Adipocyte (in vitro differentiated cells): ENCODE data around the gene STRN3.
"Not testable (repeated sequence)": the region's sequence is repeated elsewhere in the genome, so short reads cannot be mapped to it uniquely, and the experiment has no call there.

Experiments
- DNase-seq: peaks from one replicate; pipeline ENCODE4 v3.0.0-alpha.2; 2015; ENCODE audit warnings: low read depth
- H3K27me3 ChIP-seq: replicated peaks from 2 replicates; pipeline ENCODE4 v1.7.0; 2013; ENCODE audit warnings: mild to moderate bottlenecking, low read length, moderate library complexity; ENCODE audit not compliant: control insufficient read depth, insufficient read depth
- H3K36me3 ChIP-seq: 2 replicates; pipeline ENCODE4 v1.7.0; 2013; ENCODE audit warnings: low read length, mild to moderate bottlenecking, moderate library complexity; ENCODE audit not compliant: control insufficient read depth, insufficient read depth, severe bottlenecking
- H3K4me1 ChIP-seq: 2 replicates; pipeline ENCODE4 v1.7.0; 2013; ENCODE audit warnings: mild to moderate bottlenecking, low read length, moderate library complexity; ENCODE audit not compliant: control insufficient read depth, insufficient read depth
- H3K4me3 ChIP-seq: 2 replicates; pipeline ENCODE4 v1.7.0; 2013; ENCODE audit warnings: mild to moderate bottlenecking, low read length, moderate library complexity
- H3K9ac ChIP-seq: 2 replicates; pipeline ENCODE4 v1.7.0; 2013; ENCODE audit warnings: mild to moderate bottlenecking, low read length, moderate library complexity
- H3K9me3 ChIP-seq: 2 replicates; pipeline ENCODE4 v1.7.0; 2013; ENCODE audit warnings: mild to moderate bottlenecking, low read length, moderate library complexity; ENCODE audit not compliant: control insufficient read depth

Gene STRN3

GRCh38 chr14:30962537-30962936 is 63.6 kb downstream of the STRN3 start:
- H3K36me3 ChIP-seq, H3K9me3 ChIP-seq, H3K27me3 ChIP-seq, H3K4me1 ChIP-seq, H3K9ac ChIP-seq, H3K4me3 ChIP-seq, DNase-seq: not testable (repeated sequence)

- Histone ChIP-seq H3K27me3 (no peaks in the 10 kb centered on the region), H3K36me3 (peaks cover 4% of the 10 kb centered on the region), H3K9ac (no peak overlapping the region), H3K4me1 (no peaks in the 10 kb centered on the region), H3K9me3 (no peaks in the 10 kb centered on the region), H3K4me3 (no peak overlapping the region)
- DNase-seq = no peak
Observed at GRCh38 chr14:30961330-30961729, 64.8 kb downstream of the STRN3 start.

- Histone ChIP-seq H3K27me3 (no peaks in the 10 kb centered on the region), H3K9me3 (no peaks in the 10 kb centered on the region), H3K9ac (no peak overlapping the region), H3K4me3 (no peak overlapping the region), H3K36me3 (peaks cover 7% of the 10 kb centered on the region), H3K4me1 (no peaks in the 10 kb centered on the region)
- no peak for DNase-seq
Observed at GRCh38 chr14:30960216-30960615, 66.0 kb downstream of the STRN3 start.

- no peaks in the 10 kb centered on the region for H3K4me1 ChIP-seq
- DNase-seq = no peak
- H3K9ac ChIP-seq = no peak overlapping the region
- no peak overlapping the region for H3K4me3 ChIP-seq
- no peaks in the 10 kb centered on the region for H3K27me3 ChIP-seq
- no peaks in the 10 kb centered on the region for H3K9me3 ChIP-seq
- H3K36me3 ChIP-seq = peaks cover 21% of the 10 kb centered on the region
Observed at GRCh38 chr14:30958555-30959407, 67.4 kb downstream of the STRN3 start.

GRCh38 chr14:30957813-30958370 is 68.3 kb downstream of the STRN3 start:
- no peak for DNase-seq
- Histone ChIP-seq H3K27me3 (no peaks in the 10 kb centered on the region), H3K4me3 (no peak overlapping the region)

GRCh38 chr14:30949651-30950050 is 76.5 kb downstream of the STRN3 start:
- Histone ChIP-seq H3K27me3 (no peaks in the 10 kb centered on the region), H3K4me1 (peaks cover 4% of the 10 kb centered on the region), H3K9me3 (no peaks in the 10 kb centered on the region), H3K36me3 (peaks cover 82% of the 10 kb centered on the region), H3K4me3 (no peak overlapping the region), H3K9ac (no peak overlapping the region)
- no peak for DNase-seq

More at GRCh38 chr14:30957813-30958370, 68.3 kb downstream of the STRN3 start:
- H3K4me1 ChIP-seq = no peaks in the 10 kb centered on the region
- no peaks in the 10 kb centered on the region for H3K9me3 ChIP-seq
- no peak overlapping the region for H3K9ac ChIP-seq
- H3K36me3 ChIP-seq = peaks cover 30% of the 10 kb centered on the region

GRCh38 chr14:30943694-30944093 is 82.5 kb downstream of the STRN3 start:
- peaks cover 59% of the 10 kb centered on the region for H3K36me3 ChIP-seq
- H3K27me3 ChIP-seq = no peaks in the 10 kb centered on the region
- H3K9ac ChIP-seq = no peak overlapping the region
- H3K9me3 ChIP-seq = no peaks in the 10 kb centered on the region
- H3K4me1 ChIP-seq = no peaks in the 10 kb centered on the region
- H3K4me3 ChIP-seq = no peak overlapping the region
- no peak for DNase-seq

GRCh38 chr14:30940886-30941285 is 85.3 kb downstream of the STRN3 start:
- Histone ChIP-seq H3K27me3 (no peaks in the 10 kb centered on the region), H3K36me3 (peaks cover 42% of the 10 kb centered on the region), H3K4me3 (no peak overlapping the region), H3K9ac (no peak overlapping the region), H3K4me1 (no peaks in the 10 kb centered on the region), H3K9me3 (no peaks in the 10 kb centered on the region)
- DNase-seq = no peak

GRCh38 chr14:30938617-30939016 is 87.6 kb downstream of the STRN3 start:
- Histone ChIP-seq H3K9ac (no peak overlapping the region), H3K27me3 (no peaks in the 10 kb centered on the region), H3K4me1 (no peaks in the 10 kb centered on the region), H3K4me3 (no peak overlapping the region), H3K36me3 (peaks cover 42% of the 10 kb centered on the region), H3K9me3 (no peaks in the 10 kb centered on the region)
- peak; percentile 12 for DNase-seq

GRCh38 chr14:30935445-30935844 is 90.7 kb downstream of the STRN3 start:
- Histone ChIP-seq H3K4me1 (peaks cover 12% of the 10 kb centered on the region), H3K36me3 (peaks cover 49% of the 10 kb centered on the region), H3K9ac (no peak overlapping the region), H3K4me3 (no peak overlapping the region), H3K9me3 (no peaks in the 10 kb centered on the region), H3K27me3 (no peaks in the 10 kb centered on the region)
- DNase-seq = no peak

- Histone ChIP-seq H3K36me3 (peaks cover 45% of the 10 kb centered on the region), H3K4me1 (peaks cover 19% of the 10 kb centered on the region)
- not testable (repeated sequence) for DNase-seq, H3K27me3 ChIP-seq, H3K9ac ChIP-seq, H3K9me3 ChIP-seq, H3K4me3 ChIP-seq
Observed at GRCh38 chr14:30933937-30934336, 92.2 kb downstream of the STRN3 start.
